ENCODE measurements around the gene CD6. TPM values are rescaled to one million over a fixed set of nuclear protein-coding genes. Genes with fewer than 3 reads are reported as not detected.

The CD6 gene
- total and polyA plus RNA-seq, 12 donors: 0.22 to 8.4 (median 2.1) TPM

GRCh38 chr11:61033417-61033816 is 61.9 kb downstream of the CD6 start:
- Histone ChIP-seq H3K36me3 (replicated peaks in 1 of 2) (no peaks in the 10 kb centered on the region), H3K9me3 (replicated peaks in 1 of 3) (no peaks in the 10 kb centered on the region), H3K4me1 (replicated peaks in 1 of 2) (no peaks in the 10 kb centered on the region), H3K27me3 (no peaks in the 10 kb centered on the region), H3K4me3 (no peak overlapping the region), H3K27ac (no peak overlapping the region)
- DNase-seq: no peak
- WGBS, 4 donors: 87 to 94% (median 90%) methylated on average over 4 of the region's 4 CpGs
- TF ChIP-seq, protein P1, sequence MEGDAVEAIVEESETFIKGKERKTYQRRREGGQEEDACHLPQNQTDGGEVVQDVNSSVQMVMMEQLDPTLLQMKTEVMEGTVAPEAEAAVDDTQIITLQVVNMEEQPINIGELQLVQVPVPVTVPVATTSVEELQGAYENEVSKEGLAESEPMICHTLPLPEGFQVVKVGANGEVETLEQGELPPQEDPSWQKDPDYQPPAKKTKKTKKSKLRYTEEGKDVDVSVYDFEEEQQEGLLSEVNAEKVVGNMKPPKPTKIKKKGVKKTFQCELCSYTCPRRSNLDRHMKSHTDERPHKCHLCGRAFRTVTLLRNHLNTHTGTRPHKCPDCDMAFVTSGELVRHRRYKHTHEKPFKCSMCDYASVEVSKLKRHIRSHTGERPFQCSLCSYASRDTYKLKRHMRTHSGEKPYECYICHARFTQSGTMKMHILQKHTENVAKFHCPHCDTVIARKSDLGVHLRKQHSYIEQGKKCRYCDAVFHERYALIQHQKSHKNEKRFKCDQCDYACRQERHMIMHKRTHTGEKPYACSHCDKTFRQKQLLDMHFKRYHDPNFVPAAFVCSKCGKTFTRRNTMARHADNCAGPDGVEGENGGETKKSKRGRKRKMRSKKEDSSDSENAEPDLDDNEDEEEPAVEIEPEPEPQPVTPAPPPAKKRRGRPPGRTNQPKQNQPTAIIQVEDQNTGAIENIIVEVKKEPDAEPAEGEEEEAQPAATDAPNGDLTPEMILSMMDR (IDR thresholded peaks at IDR 0.05): no peak
- no peak for TF ChIP-seq POLR2A (IDR thresholded peaks at IDR 0.05)
- intact Hi-C loops (cut with DNase I): no loop called here

DNA sequence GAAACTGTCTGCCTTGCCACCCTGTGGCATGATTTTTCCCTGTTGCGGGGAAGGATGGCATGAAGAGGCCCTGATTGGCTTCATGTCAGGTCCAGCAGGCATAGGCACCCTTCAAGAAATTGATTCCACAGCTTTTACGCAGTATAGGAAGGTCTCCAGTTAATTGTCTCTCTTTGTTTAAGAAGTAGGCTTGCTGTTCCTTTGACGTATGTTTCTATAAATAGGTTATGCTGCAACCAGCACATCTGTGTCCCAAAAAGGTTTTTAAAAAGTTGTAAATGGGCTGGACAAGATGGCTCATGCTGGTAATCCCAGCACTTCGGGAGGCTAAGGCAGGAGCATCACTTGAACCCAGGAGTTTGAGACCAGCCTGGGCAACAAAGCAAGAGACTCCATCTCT is 62.6 kb downstream of the CD6 start:
- no peak for DNase-seq
- Histone ChIP-seq H3K9me3 (replicated peaks in 1 of 3) (no peaks in the 10 kb centered on the region), H3K4me3 (no peak overlapping the region), H3K27ac (no peak overlapping the region), H3K27me3 (no peaks in the 10 kb centered on the region), H3K36me3 (replicated peaks in 1 of 2) (no peaks in the 10 kb centered on the region), H3K4me1 (replicated peaks in 1 of 2) (no peaks in the 10 kb centered on the region)
- intact Hi-C loops (cut with DNase I): no loop called here
- WGBS, 4 donors: 81 to 94% (median 90%) methylated on average over 4 of the region's 4 CpGs
- TF ChIP-seq, protein P1 (IDR thresholded peaks at IDR 0.05): no peak
- TF ChIP-seq POLR2A (IDR thresholded peaks at IDR 0.05): no peak

- WGBS, 4 donors: 80 to 85% (median 83%) methylated on average over 15 of the region's 15 CpGs
- H3K27me3 ChIP-seq: no peaks in the 10 kb centered on the region
- no peaks in the 10 kb centered on the region for H3K9me3 ChIP-seq (replicated peaks in 1 of 3)
- DNase-seq: no peak
- no peak overlapping the region for H3K4me3 ChIP-seq
- TF ChIP-seq POLR2A (IDR thresholded peaks at IDR 0.05): no peak
- TF ChIP-seq, protein P1 (IDR thresholded peaks at IDR 0.05): no peak
- intact Hi-C loops (cut with DNase I): no loop called here
- no peak overlapping the region for H3K27ac ChIP-seq
- no peaks in the 10 kb centered on the region for H3K4me1 ChIP-seq (replicated peaks in 1 of 2)
- no peaks in the 10 kb centered on the region for H3K36me3 ChIP-seq (replicated peaks in 1 of 2)
These were observed 63.4 kb downstream of the CD6 start for GRCh38 chr11:61034704-61035525.

DNA sequence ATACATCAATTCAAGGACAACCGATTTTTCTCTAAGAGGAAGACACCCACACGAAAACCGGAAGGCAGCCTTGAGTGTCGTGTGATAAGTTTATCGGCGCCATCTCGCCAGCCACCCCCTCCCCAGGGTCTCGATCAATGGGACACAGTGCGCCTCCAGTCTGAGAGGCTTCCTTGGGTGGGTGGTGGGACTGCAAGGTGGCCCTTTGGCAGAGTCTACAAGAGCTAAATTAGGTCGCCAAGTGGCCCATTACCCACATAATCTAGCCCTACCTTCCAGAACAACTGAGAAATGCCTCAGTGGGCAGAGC is 64.0 kb downstream of the CD6 start:
- H3K4me1 ChIP-seq (replicated peaks in 1 of 2): no peaks in the 10 kb centered on the region
- H3K27me3 ChIP-seq: no peaks in the 10 kb centered on the region
- no peak for DNase-seq
- no peaks in the 10 kb centered on the region for H3K36me3 ChIP-seq (replicated peaks in 1 of 2)
- no peak overlapping the region for H3K27ac ChIP-seq
- TF ChIP-seq, protein P1 (IDR thresholded peaks at IDR 0.05): no peak
- TF ChIP-seq POLR2A (IDR thresholded peaks at IDR 0.05): no peak
- intact Hi-C loops (cut with DNase I): no loop called here
- 72 to 86% (median 80%) methylated on average over 9 to 10 of the region's 10 CpGs for WGBS, 4 donors
- H3K9me3 ChIP-seq (replicated peaks in 1 of 3): no peaks in the 10 kb centered on the region
- H3K4me3 ChIP-seq: no peak overlapping the region
